Measurements from ENCODE around the gene HNRNPH3. TPM values are rescaled to one million over a fixed set of nuclear protein-coding genes. Genes with fewer than 3 reads are reported as not detected.

HNRNPH3 gene, protein sequence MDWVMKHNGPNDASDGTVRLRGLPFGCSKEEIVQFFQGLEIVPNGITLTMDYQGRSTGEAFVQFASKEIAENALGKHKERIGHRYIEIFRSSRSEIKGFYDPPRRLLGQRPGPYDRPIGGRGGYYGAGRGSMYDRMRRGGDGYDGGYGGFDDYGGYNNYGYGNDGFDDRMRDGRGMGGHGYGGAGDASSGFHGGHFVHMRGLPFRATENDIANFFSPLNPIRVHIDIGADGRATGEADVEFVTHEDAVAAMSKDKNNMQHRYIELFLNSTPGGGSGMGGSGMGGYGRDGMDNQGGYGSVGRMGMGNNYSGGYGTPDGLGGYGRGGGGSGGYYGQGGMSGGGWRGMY
- 10 to 100 TPM; 23.5 to 82.1 (median 43.6) TPM for total RNA-seq

DNA sequence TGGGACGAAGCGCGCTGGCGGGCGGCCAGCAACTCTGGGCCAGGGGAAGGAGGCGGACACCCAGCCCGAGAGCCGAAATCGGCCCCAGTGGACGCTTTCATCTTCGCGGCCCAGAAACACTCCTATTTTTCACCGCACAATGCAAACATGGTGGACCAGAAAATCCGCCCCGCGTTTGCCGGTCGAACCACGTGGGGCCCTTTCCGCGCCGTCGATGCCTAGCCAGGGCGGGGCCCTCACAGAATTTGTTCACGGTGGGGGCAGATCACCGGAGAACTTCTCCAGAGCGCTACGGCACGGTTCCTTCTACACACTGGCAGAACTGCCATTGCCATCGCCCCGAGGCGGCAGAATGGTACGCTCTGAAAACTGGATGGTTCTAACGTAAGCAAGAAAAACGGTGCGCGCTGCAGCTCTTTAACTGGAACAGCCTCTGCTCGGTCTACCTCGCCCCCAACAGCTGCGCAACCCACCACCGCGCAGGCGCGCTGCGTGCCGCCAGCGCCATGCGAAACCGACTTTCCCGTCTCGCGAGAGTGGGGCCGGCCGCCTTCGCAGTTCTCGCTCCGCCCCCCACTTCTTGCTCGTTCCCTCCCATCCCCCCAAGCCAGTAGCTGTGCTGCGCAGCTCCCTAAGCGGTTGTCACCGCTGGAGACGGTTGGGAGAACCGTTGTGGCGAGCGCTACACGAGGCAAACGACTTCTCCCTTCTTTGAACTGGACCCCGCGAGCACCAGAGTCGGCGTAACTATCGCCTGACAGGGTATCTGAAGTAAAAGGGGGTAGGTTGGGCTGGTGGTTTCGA, at the start of gene HNRNPH3:
HNRNPH3 (plus strand) TSS at position 610 of the 804 bp plus-strand sequence. CDS start 5,158 bp downstream, outside the sequence.
- intact Hi-C loops (cut with DNase I; ENCODE audit: low total_unique reads), result no loop called here
- WGBS, 2 donors, result 0 to 1% methylated on average over 43 to 65 of the region's 73 CpGs
- TF ChIP-seq POLR2A (IDR thresholded peaks at IDR 0.05), result peak in 1 of 2 donors; percentile 88
- peak in 1 of 3 donors; percentile 8 for TF ChIP-seq CTCF (IDR thresholded peaks at IDR 0.05)

GRCh38 chr10:68284062-68285001, 47.5 kb upstream of the HNRNPH3 start:
- intact Hi-C loops (cut with DNase I; ENCODE audit: low total_unique reads), result no loop called here
- WGBS, 2 donors, result 82 to 84% methylated on average over 9 of the region's 9 CpGs
- DNase-seq (ENCODE audit: low spot score in 2 of 2), result peak in 1 of 2 donors; percentile 7
- TF ChIP-seq POLR2A (IDR thresholded peaks at IDR 0.05) (no peak), CTCF (IDR thresholded peaks at IDR 0.05) (no peak)
- H3K4me3 ChIP-seq (ENCODE audit: low read depth, poor library complexity, severe bottlenecking), result no peak overlapping the region

More for the DNA sequence above, at the start of gene HNRNPH3:
- peak; percentile 97 to 100 for DNase-seq (ENCODE audit: low spot score in 2 of 2)
- peak within 1 kb of the TSS; percentile 96 for H3K4me3 ChIP-seq (ENCODE audit: low read depth, poor library complexity, severe bottlenecking)

GRCh38 chr10:68288717-68289116, 43.1 kb upstream of the HNRNPH3 start:
- intact Hi-C loops (cut with DNase I; ENCODE audit: low total_unique reads), result no loop called here
- peak in 1 of 2 donors; percentile 21 for DNase-seq (ENCODE audit: low spot score in 2 of 2)
- WGBS, 2 donors, result 96 to 98% methylated on average over 4 of the region's 4 CpGs
- H3K4me3 ChIP-seq (ENCODE audit: low read depth, poor library complexity, severe bottlenecking), result no peak overlapping the region
- no peak for TF ChIP-seq CTCF (IDR thresholded peaks at IDR 0.05)
- no peak for TF ChIP-seq POLR2A (IDR thresholded peaks at IDR 0.05)

GRCh38 chr10:68290736-68291135, 41.1 kb upstream of the HNRNPH3 start:
- no peak overlapping the region for H3K4me3 ChIP-seq (ENCODE audit: low read depth, poor library complexity, severe bottlenecking)
- intact Hi-C loops (cut with DNase I; ENCODE audit: low total_unique reads), result no loop called here
- TF ChIP-seq POLR2A (IDR thresholded peaks at IDR 0.05), result no peak
- TF ChIP-seq CTCF (IDR thresholded peaks at IDR 0.05), result no peak
- DNase-seq (ENCODE audit: low spot score in 2 of 2), result no peak

- WGBS, 2 donors, result 60 to 68% methylated on average over 9 of the region's 9 CpGs
- intact Hi-C loops (cut with DNase I; ENCODE audit: low total_unique reads), result no loop called here
- H3K4me3 ChIP-seq (ENCODE audit: low read depth, poor library complexity, severe bottlenecking), result no peak overlapping the region
- TF ChIP-seq POLR2A (IDR thresholded peaks at IDR 0.05) (no peak), CTCF (IDR thresholded peaks at IDR 0.05) (no peak)
- no peak for DNase-seq (ENCODE audit: low spot score in 2 of 2)
Observed at GRCh38 chr10:68296843-68297663, 34.8 kb upstream of the HNRNPH3 start.
